ENCODE data around the gene EFCAB13.
"Not testable (repeated sequence)": the region's sequence is repeated elsewhere in the genome, so short reads cannot be mapped to it uniquely, and the experiment has no call there.

Gene EFCAB13

GRCh38 chr17:47404875-47405274, 81.1 kb downstream of the EFCAB13 start:
- H3K4me1 ChIP-seq (ENCODE audit: control insufficient read depth, insufficient read depth, low read length) = no peaks in the 10 kb centered on the region
- H3K9ac ChIP-seq (ENCODE audit: low read depth, low read length) = no peak overlapping the region
- H3K4me3 ChIP-seq (ENCODE audit: low read length) = no peak overlapping the region
- no peaks in the 10 kb centered on the region for H3K9me3 ChIP-seq (replicated peaks; ENCODE audit: low read length)
- H3K4me2 ChIP-seq (ENCODE audit: low read length) = no peak overlapping the region
- no peaks in the 10 kb centered on the region for H3K36me3 ChIP-seq (ENCODE audit: insufficient read depth, low read length)
- no peaks in the 10 kb centered on the region for H3K27me3 ChIP-seq (ENCODE audit: control insufficient read depth, insufficient read depth, low read length)

- H3K9me3 ChIP-seq (replicated peaks; ENCODE audit: low read length) = no peaks in the 10 kb centered on the region
- H3K36me3 ChIP-seq (ENCODE audit: insufficient read depth, low read length) = no peaks in the 10 kb centered on the region
- no peaks in the 10 kb centered on the region for H3K27me3 ChIP-seq (ENCODE audit: control insufficient read depth, insufficient read depth, low read length)
- no peak overlapping the region for H3K4me3 ChIP-seq (ENCODE audit: low read length)
- H3K4me1 ChIP-seq (ENCODE audit: control insufficient read depth, insufficient read depth, low read length) = no peaks in the 10 kb centered on the region
- no peak overlapping the region for H3K9ac ChIP-seq (ENCODE audit: low read depth, low read length)
- H3K4me2 ChIP-seq (ENCODE audit: low read length) = no peak overlapping the region
Observed at GRCh38 chr17:47413872-47414271, 90.1 kb downstream of the EFCAB13 start.

- Histone ChIP-seq H3K9ac (ENCODE audit: low read depth, low read length) (no peak overlapping the region), H3K36me3 (ENCODE audit: insufficient read depth, low read length) (no peaks in the 10 kb centered on the region), H3K9me3 (replicated peaks; ENCODE audit: low read length) (no peaks in the 10 kb centered on the region), H3K27me3 (ENCODE audit: control insufficient read depth, insufficient read depth, low read length) (no peaks in the 10 kb centered on the region), H3K4me2 (ENCODE audit: low read length) (no peak overlapping the region), H3K4me3 (ENCODE audit: low read length) (no peak overlapping the region), H3K4me1 (ENCODE audit: control insufficient read depth, insufficient read depth, low read length) (no peaks in the 10 kb centered on the region)
Observed at GRCh38 chr17:47414612-47415011, 90.9 kb downstream of the EFCAB13 start.

GRCh38 chr17:47423406-47424295, 99.9 kb downstream of the EFCAB13 start:
- H3K4me3 ChIP-seq (ENCODE audit: low read length) = no peak overlapping the region
- peak overlapping the region; percentile 11 for H3K4me2 ChIP-seq (ENCODE audit: low read length)
- no peaks in the 10 kb centered on the region for H3K9me3 ChIP-seq (replicated peaks; ENCODE audit: low read length)
- H3K4me1 ChIP-seq (ENCODE audit: control insufficient read depth, insufficient read depth, low read length) = no peaks in the 10 kb centered on the region
- H3K9ac ChIP-seq (ENCODE audit: low read depth, low read length) = no peak overlapping the region
- peaks cover 3% of the 10 kb centered on the region for H3K36me3 ChIP-seq (ENCODE audit: insufficient read depth, low read length)
- no peaks in the 10 kb centered on the region for H3K27me3 ChIP-seq (ENCODE audit: control insufficient read depth, insufficient read depth, low read length)

GRCh38 chr17:47425233-47425632, 101.5 kb downstream of the EFCAB13 start:
- not testable (repeated sequence) for H3K9ac ChIP-seq (ENCODE audit: low read depth, low read length); H3K4me3 ChIP-seq (ENCODE audit: low read length); H3K4me1 ChIP-seq (ENCODE audit: control insufficient read depth, insufficient read depth, low read length); H3K36me3 ChIP-seq (ENCODE audit: insufficient read depth, low read length); H3K27me3 ChIP-seq (ENCODE audit: control insufficient read depth, insufficient read depth, low read length); H3K9me3 ChIP-seq (replicated peaks; ENCODE audit: low read length); H3K4me2 ChIP-seq (ENCODE audit: low read length)

GRCh38 chr17:47425887-47426635, 102.3 kb downstream of the EFCAB13 start:
- not testable (repeated sequence) for H3K4me1 ChIP-seq (ENCODE audit: control insufficient read depth, insufficient read depth, low read length); H3K9me3 ChIP-seq (replicated peaks; ENCODE audit: low read length); H3K4me3 ChIP-seq (ENCODE audit: low read length); H3K36me3 ChIP-seq (ENCODE audit: insufficient read depth, low read length); H3K4me2 ChIP-seq (ENCODE audit: low read length); H3K27me3 ChIP-seq (ENCODE audit: control insufficient read depth, insufficient read depth, low read length); H3K9ac ChIP-seq (ENCODE audit: low read depth, low read length)

- Histone ChIP-seq H3K9ac (ENCODE audit: low read depth, low read length) (no peak overlapping the region), H3K9me3 (replicated peaks; ENCODE audit: low read length) (no peaks in the 10 kb centered on the region), H3K4me1 (ENCODE audit: control insufficient read depth, insufficient read depth, low read length) (no peaks in the 10 kb centered on the region), H3K4me2 (ENCODE audit: low read length) (no peak overlapping the region), H3K36me3 (ENCODE audit: insufficient read depth, low read length) (peaks cover 3% of the 10 kb centered on the region), H3K27me3 (ENCODE audit: control insufficient read depth, insufficient read depth, low read length) (no peaks in the 10 kb centered on the region), H3K4me3 (ENCODE audit: low read length) (no peak overlapping the region)
Observed at GRCh38 chr17:47427985-47428384, 104.2 kb downstream of the EFCAB13 start.

- not testable (repeated sequence) for H3K4me3 ChIP-seq (ENCODE audit: low read length); H3K9me3 ChIP-seq (replicated peaks; ENCODE audit: low read length); H3K4me2 ChIP-seq (ENCODE audit: low read length); H3K9ac ChIP-seq (ENCODE audit: low read depth, low read length); H3K36me3 ChIP-seq (ENCODE audit: insufficient read depth, low read length); H3K27me3 ChIP-seq (ENCODE audit: control insufficient read depth, insufficient read depth, low read length); H3K4me1 ChIP-seq (ENCODE audit: control insufficient read depth, insufficient read depth, low read length)
Observed at GRCh38 chr17:47432240-47432639, 108.5 kb downstream of the EFCAB13 start.

- no peak overlapping the region for H3K9ac ChIP-seq (ENCODE audit: low read depth, low read length)
- no peaks in the 10 kb centered on the region for H3K27me3 ChIP-seq (ENCODE audit: control insufficient read depth, insufficient read depth, low read length)
- H3K9me3 ChIP-seq (replicated peaks; ENCODE audit: low read length) = no peaks in the 10 kb centered on the region
- H3K36me3 ChIP-seq (ENCODE audit: insufficient read depth, low read length) = no peaks in the 10 kb centered on the region
- no peak overlapping the region for H3K4me2 ChIP-seq (ENCODE audit: low read length)
- no peak overlapping the region for H3K4me3 ChIP-seq (ENCODE audit: low read length)
- no peaks in the 10 kb centered on the region for H3K4me1 ChIP-seq (ENCODE audit: control insufficient read depth, insufficient read depth, low read length)
Observed at GRCh38 chr17:47465165-47465564, 141.4 kb downstream of the EFCAB13 start.

- not testable (repeated sequence) for H3K4me2 ChIP-seq (ENCODE audit: low read length); H3K9me3 ChIP-seq (replicated peaks; ENCODE audit: low read length); H3K4me1 ChIP-seq (ENCODE audit: control insufficient read depth, insufficient read depth, low read length); H3K9ac ChIP-seq (ENCODE audit: low read depth, low read length); H3K4me3 ChIP-seq (ENCODE audit: low read length); H3K36me3 ChIP-seq (ENCODE audit: insufficient read depth, low read length); H3K27me3 ChIP-seq (ENCODE audit: control insufficient read depth, insufficient read depth, low read length)
Observed at GRCh38 chr17:47466976-47467375, 143.2 kb downstream of the EFCAB13 start.

- no peak overlapping the region for H3K9ac ChIP-seq (ENCODE audit: low read depth, low read length)
- H3K9me3 ChIP-seq (replicated peaks; ENCODE audit: low read length) = no peaks in the 10 kb centered on the region
- H3K4me1 ChIP-seq (ENCODE audit: control insufficient read depth, insufficient read depth, low read length) = no peaks in the 10 kb centered on the region
- H3K4me3 ChIP-seq (ENCODE audit: low read length) = no peak overlapping the region
- H3K27me3 ChIP-seq (ENCODE audit: control insufficient read depth, insufficient read depth, low read length) = no peaks in the 10 kb centered on the region
- no peak overlapping the region for H3K4me2 ChIP-seq (ENCODE audit: low read length)
- H3K36me3 ChIP-seq (ENCODE audit: insufficient read depth, low read length) = no peaks in the 10 kb centered on the region
Observed at GRCh38 chr17:47470836-47471235, 147.1 kb downstream of the EFCAB13 start.

- H3K4me1 ChIP-seq (ENCODE audit: control insufficient read depth, insufficient read depth, low read length); H3K9ac ChIP-seq (ENCODE audit: low read depth, low read length); H3K9me3 ChIP-seq (replicated peaks; ENCODE audit: low read length); H3K4me3 ChIP-seq (ENCODE audit: low read length); H3K4me2 ChIP-seq (ENCODE audit: low read length); H3K27me3 ChIP-seq (ENCODE audit: control insufficient read depth, insufficient read depth, low read length); H3K36me3 ChIP-seq (ENCODE audit: insufficient read depth, low read length): not testable (repeated sequence)
Observed at GRCh38 chr17:47472073-47472472, 148.3 kb downstream of the EFCAB13 start.
